GM19438 (cell line): Measurements from ENCODE around the gene PLAAT4.

Experiments
- ATAC-seq: cut with Tn5 transposase; IDR thresholded peaks from one replicate; pipeline ENCODE4 v1.9.1; 2021; ENCODE audit warnings: low read depth; ENCODE audit not compliant: unreplicated experiment

PLAAT4 gene

GRCh38 chr11:63536669-63537292 lies at the start of gene PLAAT4:
Gene PLAAT4 (plus strand): TSS chr11:63536808. CDS start chr11:63536869, 61 bp downstream.
- ATAC-seq, result no peak

- ATAC-seq, result no peak
Measured at GRCh38 chr11:63488789-63489188, 47.8 kb upstream of the PLAAT4 start.

GRCh38 chr11:63489879-63490278 lies 46.7 kb upstream of the PLAAT4 start:
- ATAC-seq, result no peak

- no peak for ATAC-seq
Measured at GRCh38 chr11:63490551-63491239, 45.9 kb upstream of the PLAAT4 start, which contains the start of gene PLAAT5. Gene PLAAT5 (minus strand): TSS chr11:63491167. CDS start chr11:63491034, 133 bp downstream.

- no peak for ATAC-seq
Measured at GRCh38 chr11:63491240-63491587, 45.4 kb upstream of the PLAAT4 start.

GRCh38 chr11:63491636-63492372 lies 44.8 kb upstream of the PLAAT4 start:
- no peak for ATAC-seq

- no peak for ATAC-seq
Measured at GRCh38 chr11:63492441-63492840, 44.2 kb upstream of the PLAAT4 start.

GRCh38 chr11:63493127-63493526 lies 43.5 kb upstream of the PLAAT4 start:
- no peak for ATAC-seq

GRCh38 chr11:63494975-63495374 lies 41.6 kb upstream of the PLAAT4 start:
- no peak for ATAC-seq

- no peak for ATAC-seq
Measured at GRCh38 chr11:63499874-63500273, 36.7 kb upstream of the PLAAT4 start.

- no peak for ATAC-seq
Measured at GRCh38 chr11:63501236-63501635, 35.4 kb upstream of the PLAAT4 start.

GRCh38 chr11:63502252-63502820 lies 34.3 kb upstream of the PLAAT4 start:
- no peak for ATAC-seq

GRCh38 chr11:63503492-63503891 lies 33.1 kb upstream of the PLAAT4 start:
- ATAC-seq, result no peak

GRCh38 chr11:63504054-63504453 lies 32.6 kb upstream of the PLAAT4 start:
- no peak for ATAC-seq

- ATAC-seq, result no peak
Measured at GRCh38 chr11:63504933-63505586, 31.5 kb upstream of the PLAAT4 start.

GRCh38 chr11:63505857-63506528 lies 30.6 kb upstream of the PLAAT4 start, which contains the start of gene LGALS12:
Gene LGALS12 (plus strand): TSS chr11:63506084. CDS start chr11:63506459, 375 bp downstream.
- no peak for ATAC-seq

GRCh38 chr11:63506876-63507275 lies 29.7 kb upstream of the PLAAT4 start:
- ATAC-seq, result no peak

- ATAC-seq, result no peak
Measured at GRCh38 chr11:63507511-63507910, 29.1 kb upstream of the PLAAT4 start.

GRCh38 chr11:63508009-63508408 lies 28.6 kb upstream of the PLAAT4 start:
- ATAC-seq, result no peak

GRCh38 chr11:63508745-63509144 lies 27.9 kb upstream of the PLAAT4 start:
- ATAC-seq, result no peak
